ENCODE results near the gene UPK1B. TPM values are rescaled to one million over a fixed set of nuclear protein-coding genes. Genes with fewer than 3 reads are reported as not detected.

The UPK1B gene
- total RNA-seq, 1 experiment from 2014 or later: 1.0 TPM

GRCh38 chr3:119146578-119147375 lies 26.6 kb upstream of the UPK1B start:
- Histone ChIP-seq H2BK15ac (ENCODE audit: low read depth, low read length) (no peak overlapping the region), H2AFZ (ENCODE audit: low read length) (no peak overlapping the region), H3T11ph (ENCODE audit: low read length) (no peak overlapping the region), H3K14ac (ENCODE audit: insufficient read depth, low read length) (no peak overlapping the region), H2BK5ac (ENCODE audit: insufficient read length, low read length) (no peak overlapping the region), H2BK20ac (ENCODE audit: low read depth, low read length, poor library complexity, severe bottlenecking) (no peak overlapping the region), H4K8ac (replicated peaks; ENCODE audit: insufficient read length, low read depth, low read length) (no peak overlapping the region), H3K56ac (ENCODE audit: insufficient read length, low read depth, low read length) (no peak overlapping the region), H3K9ac (ENCODE audit: extremely low read depth, insufficient read length, low read length) (no peak overlapping the region), H3K27ac (ENCODE audit: insufficient read length, low read depth, low read length) (no peak overlapping the region), H2BK120ac (ENCODE audit: low read depth, low read length, poor library complexity, severe bottlenecking) (no peak overlapping the region), H3K79me2 (ENCODE audit: insufficient read depth, low read length) (no peaks in the 10 kb centered on the region), H3K4ac (ENCODE audit: low read depth, low read length) (no peak overlapping the region), H3K4me2 (ENCODE audit: insufficient read depth, insufficient read length, low read length) (no peak overlapping the region), H3K23me2 (ENCODE audit: insufficient read length, low read depth, low read length, poor library complexity, severe bottlenecking) (no peaks in the 10 kb centered on the region), H4K91ac (ENCODE audit: insufficient read length, low read depth, low read length) (no peak overlapping the region), H3K23ac (ENCODE audit: insufficient read length, low read depth, low read length) (no peak overlapping the region), H3K27me3 (ENCODE audit: insufficient read depth, low read length) (no peaks in the 10 kb centered on the region), H3K79me1 (ENCODE audit: insufficient read depth, low read depth, low read length, poor library complexity, severe bottlenecking) (no peaks in the 10 kb centered on the region), H4K20me1 (ENCODE audit: control insufficient read depth, insufficient read depth, insufficient read length) (no peaks in the 10 kb centered on the region), H3K9me3 (ENCODE audit: control insufficient read depth, low read depth, low read length) (no peaks in the 10 kb centered on the region), H4K5ac (ENCODE audit: insufficient read length, low read depth, low read length) (no peak overlapping the region), H3K4me1 (ENCODE audit: insufficient read depth, low read length) (no peaks in the 10 kb centered on the region), H2BK12ac (ENCODE audit: insufficient read length, low read depth, low read length) (no peak overlapping the region), H2AK5ac (ENCODE audit: insufficient read length, low read length) (no peak overlapping the region), H3K18ac (ENCODE audit: insufficient read length, low read depth, low read length) (no peak overlapping the region)
- no peak for DNase-seq
- Mint-ChIP-seq H3K36me3 (ENCODE audit: insufficient read depth in 1 of 3, low read depth in 3 of 3) (peaks cover 0 to 10% (median 0%) of the 10 kb centered on the region in 3 experiments; a peak in 2 of 7 replicates), H3K4me3 (no peak overlapping the region), H3K27me3 (ENCODE audit: low read depth) (peaks cover 9% of the 10 kb centered on the region), H3K9me3 (peaks cover under 1 to 4% of the 10 kb centered on the region in 2 experiments; a peak in 2 of 5 replicates), H3K27ac (no peak overlapping the region), H3K4me1 (peaks cover 3 to 4% of the 10 kb centered on the region in 2 experiments; a peak in 1 of 4 replicates)
- TF ChIP-seq CTCF (conservative IDR thresholded peaks at IDR 0.05): no peak
- WGBS (ENCODE audit: extremely low coverage, insufficient read length, low lambda C conversion rate): no CpG with 5 or more reads among the region's 15 CpGs
